WTC11 (cell line): ENCODE results near the gene RNF121. TPM values are rescaled to one million over a fixed set of nuclear protein-coding genes. Genes with fewer than 3 reads are reported as not detected.

Experiments used
- ATAC-seq: fragments of 200-7000 bp; cut with Tn5 transposase; 2 replicates; pipeline ENCODE4 v1.10.0; 2021; ENCODE audit warnings: mild to moderate bottlenecking, moderate library complexity
- CTCF ChIA-PET: fragments of 300-600 bp; sonication (Branson Sonifier 250); formaldehyde crosslinking; loops from one replicate; lab custom pipeline; 2021; ENCODE audit warnings: antibody characterized with exemption; lab: Charles Lee
- POLR2A ChIA-PET: fragments of 350-600 bp; sonication (Branson Sonifier 250); formaldehyde crosslinking; loops from one replicate; lab custom pipeline; 2021; ENCODE audit warnings: antibody characterized with exemption; lab: Charles Lee
- DNase-seq: peaks from one replicate; pipeline ENCODE4 v3.0.0; 2021; ENCODE audit warnings: low spot score
- H3K27ac Mint-ChIP-seq: 2 replicates; pipeline ENCODE4 v1.8.0; 2021; ENCODE audit warnings: mixed read lengths
- H3K27me3 Mint-ChIP-seq: 2 replicates; pipeline ENCODE4 v1.8.0; 2021; ENCODE audit warnings: low read depth, mild to moderate bottlenecking, moderate library complexity, mixed read lengths
- H3K36me3 Mint-ChIP-seq: 2 replicates; pipeline ENCODE4 v1.8.0; 2021; ENCODE audit warnings: mixed read lengths
- H3K4me1 Mint-ChIP-seq: 2 replicates; pipeline ENCODE4 v1.8.0; 2022; ENCODE audit warnings: mixed read lengths
- H3K4me3 Mint-ChIP-seq: 2 replicates; pipeline ENCODE4 v1.8.0; 2021; ENCODE audit warnings: mild to moderate bottlenecking, moderate library complexity, mixed read lengths
- H3K9me3 Mint-ChIP-seq: 2 replicates; pipeline ENCODE4 v1.8.0; 2021; ENCODE audit warnings: mixed read lengths
- AR ChIP-seq: fragments of 250-450 bp; sonication (Bioruptor Pico); IDR thresholded peaks from 2 replicates; pipeline ENCODE4 v1.9.0; 2021; ENCODE audit warnings: mild to moderate bottlenecking
- ARID4B ChIP-seq: sonication (generic); formaldehyde crosslinking; IDR thresholded peaks from 2 replicates; pipeline ENCODE4 v1.8.0; 2023; ENCODE audit warnings: missing genetic modification reagents, mild to moderate bottlenecking, borderline replicate concordance
- CBFB ChIP-seq: sonication (generic); formaldehyde crosslinking; IDR thresholded peaks from 2 replicates; pipeline ENCODE4 v1.8.1; 2022; ENCODE audit warnings: mild to moderate bottlenecking, low read depth, missing genetic modification reagents
- HMGA2 ChIP-seq: fragments of 250-450 bp; sonication (Bioruptor Pico); IDR thresholded peaks from 2 replicates; pipeline ENCODE4 v1.4.0; 2021; ENCODE audit warnings: mild to moderate bottlenecking, moderate library complexity
- HMGXB4 ChIP-seq: sonication (generic); formaldehyde crosslinking; IDR thresholded peaks from 2 replicates; pipeline ENCODE4 v1.8.1; 2023; ENCODE audit warnings: mild to moderate bottlenecking, moderate library complexity, missing genetic modification reagents
- JAZF1 ChIP-seq: fragments of 250-450 bp; sonication (Bioruptor Pico); IDR thresholded peaks from 2 replicates; pipeline ENCODE4 v1.9.0; 2021; ENCODE audit warnings: moderate library complexity, mild to moderate bottlenecking, inconsistent platforms
- MXD4 ChIP-seq: fragments of 250-450 bp; sonication (Bioruptor Pico); IDR thresholded peaks from 2 replicates; pipeline ENCODE4 v1.8.0; 2021; ENCODE audit warnings: mild to moderate bottlenecking, moderate library complexity, borderline replicate concordance
- NR2C2 ChIP-seq: sonication (generic); formaldehyde crosslinking; IDR thresholded peaks from 2 replicates; pipeline ENCODE4 v1.8.0; 2022; ENCODE audit warnings: mild to moderate bottlenecking, missing genetic modification reagents
- NR3C1 ChIP-seq: sonication (generic); formaldehyde crosslinking; conservative IDR thresholded peaks from 2 replicates; pipeline ENCODE4 v1.8.1; 2023; ENCODE audit warnings: low read depth, mild to moderate bottlenecking, missing genetic modification reagents
- PRDM15 ChIP-seq: sonication (generic); formaldehyde crosslinking; IDR thresholded peaks from 2 replicates; pipeline ENCODE4 v1.8.0; 2022; ENCODE audit warnings: missing genetic modification reagents
- STAT6 ChIP-seq: sonication (generic); formaldehyde crosslinking; conservative IDR thresholded peaks from 2 replicates; pipeline ENCODE4 v1.8.1; 2023; ENCODE audit warnings: mild to moderate bottlenecking, low read depth, missing genetic modification reagents, moderate library complexity
- TEAD4 ChIP-seq: sonication (generic); formaldehyde crosslinking; IDR thresholded peaks from 2 replicates; pipeline ENCODE4 v1.8.0; 2022; ENCODE audit warnings: mild to moderate bottlenecking, missing genetic modification reagents
- TP53 ChIP-seq: sonication (generic); formaldehyde crosslinking; IDR thresholded peaks from 2 replicates; pipeline ENCODE4 v1.8.1; 2023; ENCODE audit warnings: mild to moderate bottlenecking, missing genetic modification reagents
- ZBTB43 ChIP-seq: sonication (generic); formaldehyde crosslinking; IDR thresholded peaks from 2 replicates; pipeline ENCODE4 v1.8.1; 2023; ENCODE audit warnings: mild to moderate bottlenecking, missing genetic modification reagents
- ZMAT4 ChIP-seq: fragments of 250-450 bp; sonication (Bioruptor Pico); IDR thresholded peaks from 2 replicates; pipeline ENCODE4 v1.9.0; 2021; ENCODE audit warnings: mild to moderate bottlenecking
- ZNF232 ChIP-seq: sonication (generic); formaldehyde crosslinking; IDR thresholded peaks from 2 replicates; pipeline ENCODE4 v1.8.0; 2022; ENCODE audit warnings: mild to moderate bottlenecking, missing genetic modification reagents
- ZNF263 ChIP-seq: sonication (generic); formaldehyde crosslinking; IDR thresholded peaks from 2 replicates; pipeline ENCODE4 v1.8.1; 2022; ENCODE audit warnings: low read depth, mild to moderate bottlenecking, moderate library complexity, missing genetic modification reagents
- total RNA-seq: library from RNA; stranded (reverse); gene quantifications from 3 replicates; pipeline ENCODE4 v1.2.3, GENCODE V29; 2021

The RNF121 gene
- total RNA-seq, 1 experiment from 2014 or later = 40.2 TPM

GRCh38 chr11:71996517-71996916, 67.7 kb downstream of the RNF121 start:
- Mint-ChIP-seq H3K36me3 (peaks cover 14% of the 10 kb centered on the region), H3K4me1 (no peaks in the 10 kb centered on the region), H3K9me3 (no peaks in the 10 kb centered on the region), H3K27me3 (no peaks in the 10 kb centered on the region), H3K27ac (no peak overlapping the region), H3K4me3 (no peak overlapping the region)
- DNase-seq = no peak
- ATAC-seq = no peak
- TF ChIP-seq TP53 (no peak), ARID4B (CRISPR knock-in tag) (no peak), AR (no peak), ZNF232 (CRISPR knock-in tag) (no peak), HMGXB4 (CRISPR knock-in tag) (no peak), TEAD4 (CRISPR knock-in tag) (no peak), ZMAT4 (CRISPR knock-in tag) (no peak), MXD4 (CRISPR knock-in tag) (no peak), NR3C1 (no peak), STAT6 (CRISPR knock-in tag) (no peak)
- POLR2A ChIA-PET = interaction anchor here (0.6 kb wide), 1 partner anchor 43 kb away, joined by 6 read pairs; no protein-coding TSS in a partner anchor
- CTCF ChIA-PET = interaction anchor here (0.8 to 1.5 kb wide), 3 partner anchors 18 to 435 kb away, joined by 3 to 4 read pairs (median 3); no protein-coding TSS in a partner anchor

- DNase-seq = no peak
- Mint-ChIP-seq H3K4me3 (no peak overlapping the region), H3K9me3 (no peaks in the 10 kb centered on the region), H3K27me3 (no peaks in the 10 kb centered on the region), H3K4me1 (no peaks in the 10 kb centered on the region), H3K27ac (no peak overlapping the region), H3K36me3 (peaks cover 14% of the 10 kb centered on the region)
- ChIA-PET CTCF (interaction anchor here (0.8 to 1.5 kb wide), 3 partner anchors 18 to 434 kb away, joined by 3 to 4 read pairs (median 3); no protein-coding TSS in a partner anchor), POLR2A (interaction anchor here (0.6 kb wide), 1 partner anchor 43 kb away, joined by 6 read pairs; no protein-coding TSS in a partner anchor)
- ATAC-seq = no peak
- no peak for TF ChIP-seq ZNF263 (CRISPR knock-in tag)
- no peak for TF ChIP-seq JAZF1 (CRISPR knock-in tag)
- TF ChIP-seq NR2C2 (CRISPR knock-in tag) = no peak
- no peak for TF ChIP-seq PRDM15 (CRISPR knock-in tag)
- no peak for TF ChIP-seq ZBTB43 (CRISPR knock-in tag)
- no peak for TF ChIP-seq CBFB (CRISPR knock-in tag)
- no peak for TF ChIP-seq HMGA2 (CRISPR knock-in tag)
Observed at GRCh38 chr11:71996946-71997345, 68.1 kb downstream of the RNF121 start.
